ENCODE measurements around the gene CCN6. TPM values are rescaled to one million over a fixed set of nuclear protein-coding genes. Genes with fewer than 3 reads are reported as not detected.
A peak's percentile ranks its signal among the peaks of the same experiment; 100 is the strongest.

Gene CCN6
- total and polyA plus RNA-seq, 2 donors: 0.18 TPM; not detected in 1

DNA sequence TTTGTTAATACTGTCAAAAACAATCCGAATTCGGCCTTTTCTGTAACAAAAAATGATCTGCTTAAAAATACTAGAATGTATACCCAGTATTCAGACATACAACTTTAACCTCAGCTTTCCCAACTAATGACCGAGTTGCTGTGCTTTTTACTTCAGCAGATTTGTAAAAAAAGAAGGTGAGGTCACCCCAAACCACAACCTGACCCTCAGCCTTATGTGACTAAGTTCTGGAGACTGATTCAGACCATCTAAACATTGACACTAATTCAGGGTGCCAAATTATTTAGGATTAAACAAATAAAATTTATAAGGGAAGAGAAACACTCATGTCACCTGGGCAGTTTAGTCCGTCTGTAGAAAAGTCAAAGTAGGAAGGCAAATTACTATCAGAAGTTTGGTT lies 7.7 kb downstream of the CCN6 start:
- Histone ChIP-seq H3K4me1 (ENCODE audit: control insufficient read depth in 2 of 2, insufficient read depth in 2 of 2, low read length in 2 of 2) (no peaks in the 10 kb centered on the region), H3K9me3 (ENCODE audit: control insufficient read depth in 2 of 2, insufficient read depth in 1 of 2, low read length in 1 of 2) (no peaks in the 10 kb centered on the region), H3K27me3 (ENCODE audit: control insufficient read depth in 2 of 2, insufficient read depth in 1 of 2, low read length in 1 of 2) (no peaks in the 10 kb centered on the region), H3K27ac (ENCODE audit: low read depth in 1 of 2, low read length in 1 of 2) (no peak overlapping the region), H3K36me3 (ENCODE audit: control insufficient read depth in 2 of 2, insufficient read depth in 2 of 2, low read length in 1 of 2) (no peaks in the 10 kb centered on the region), H3K4me3 (ENCODE audit: low read length in 2 of 2) (no peak overlapping the region)
- 96% methylated on average over 4 of the region's 4 CpGs for WGBS
- no peak for DNase-seq (ENCODE audit: low read depth in 6 of 9, low spot score in 9 of 9)

DNA sequence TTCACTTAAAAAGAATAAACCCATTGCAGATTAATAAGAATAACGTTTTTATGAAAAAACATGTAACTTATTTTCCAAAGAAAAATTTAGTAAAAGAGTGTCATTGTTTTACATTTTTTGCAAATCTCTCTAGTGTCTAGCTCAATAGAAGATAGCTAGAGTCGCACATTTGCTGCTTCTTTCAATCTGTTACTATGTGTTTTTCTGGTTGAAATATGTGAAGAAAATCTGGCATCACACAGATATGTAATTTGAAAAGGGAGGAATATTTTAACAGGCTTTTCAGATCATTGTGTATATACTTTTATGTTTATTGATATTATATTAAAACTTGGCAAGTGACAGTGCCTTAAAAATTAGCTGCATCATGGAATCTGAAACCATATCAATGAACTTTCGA lies 9.1 kb downstream of the CCN6 start:
- Histone ChIP-seq H3K9me3 (ENCODE audit: control insufficient read depth in 2 of 2, insufficient read depth in 1 of 2, low read length in 1 of 2) (no peaks in the 10 kb centered on the region), H3K27ac (ENCODE audit: low read depth in 1 of 2, low read length in 1 of 2) (no peak overlapping the region), H3K36me3 (ENCODE audit: control insufficient read depth in 2 of 2, insufficient read depth in 2 of 2, low read length in 1 of 2) (no peaks in the 10 kb centered on the region), H3K4me3 (ENCODE audit: low read length in 2 of 2) (no peak overlapping the region), H3K27me3 (ENCODE audit: control insufficient read depth in 2 of 2, insufficient read depth in 1 of 2, low read length in 1 of 2) (no peaks in the 10 kb centered on the region), H3K4me1 (ENCODE audit: control insufficient read depth in 2 of 2, insufficient read depth in 2 of 2, low read length in 2 of 2) (no peaks in the 10 kb centered on the region)
- DNase-seq (ENCODE audit: low read depth in 6 of 9, low spot score in 9 of 9): no peak
- 94% methylated on average over 3 of the region's 3 CpGs for WGBS

DNA sequence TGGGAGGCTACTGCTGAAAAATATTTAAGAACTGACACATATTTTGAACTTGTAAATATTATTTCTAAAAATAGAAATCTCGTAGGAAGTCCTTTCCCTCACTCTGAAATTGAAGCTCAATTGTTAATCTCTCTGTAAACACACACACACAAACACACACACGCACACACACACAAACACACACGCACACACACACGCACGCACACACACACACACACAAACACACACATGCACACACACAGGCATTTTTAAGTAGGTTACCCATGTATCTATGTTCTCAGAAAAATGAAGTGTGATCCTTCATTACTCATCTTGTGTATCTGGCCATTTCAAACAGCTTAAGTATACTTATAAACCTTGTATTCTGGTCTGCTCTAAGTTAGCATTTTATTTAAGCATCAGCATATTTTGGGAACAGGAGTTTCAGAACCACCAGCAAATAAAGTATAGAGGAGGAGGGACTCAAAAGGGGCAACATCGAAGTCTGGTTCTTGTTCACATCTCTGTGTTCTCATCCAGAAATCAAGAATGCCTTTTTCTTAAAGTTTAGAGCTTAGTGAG lies 11.6 kb downstream of the CCN6 start:
- H3K9me3 ChIP-seq (ENCODE audit: control insufficient read depth in 2 of 2, insufficient read depth in 1 of 2, low read length in 1 of 2): no peaks in the 10 kb centered on the region
- H3K4me1 ChIP-seq (ENCODE audit: control insufficient read depth in 2 of 2, insufficient read depth in 2 of 2, low read length in 2 of 2): no peaks in the 10 kb centered on the region
- no peak for DNase-seq (ENCODE audit: low read depth in 6 of 9, low spot score in 9 of 9)
- H3K4me3 ChIP-seq (ENCODE audit: low read length in 2 of 2): no peak overlapping the region
- H3K27ac ChIP-seq (ENCODE audit: low read depth in 1 of 2, low read length in 1 of 2): no peak overlapping the region
- WGBS: 95% methylated on average over 6 of the region's 6 CpGs
- H3K36me3 ChIP-seq (ENCODE audit: control insufficient read depth in 2 of 2, insufficient read depth in 2 of 2, low read length in 1 of 2): no peaks in the 10 kb centered on the region
- no peaks in the 10 kb centered on the region for H3K27me3 ChIP-seq (ENCODE audit: control insufficient read depth in 2 of 2, insufficient read depth in 1 of 2, low read length in 1 of 2)

DNA sequence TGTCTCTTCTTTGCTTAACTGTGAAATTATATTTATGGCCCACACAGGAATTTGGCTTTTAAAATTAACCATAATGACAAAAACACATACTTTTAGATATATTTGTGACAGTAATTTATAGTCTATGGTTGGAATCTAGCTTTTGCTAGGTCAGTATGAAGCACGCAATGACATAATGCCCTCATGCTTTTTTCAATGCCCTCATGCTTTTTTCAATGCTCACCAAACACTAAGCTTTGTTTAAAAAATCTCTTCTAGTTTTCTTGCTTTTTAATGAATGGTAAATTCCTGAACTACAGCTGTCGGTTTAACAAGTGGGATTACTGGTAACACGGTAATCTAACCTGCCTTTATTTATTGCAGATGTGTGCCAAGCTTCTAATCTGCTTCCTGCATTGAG lies 12.7 kb downstream of the CCN6 start:
- Histone ChIP-seq H3K9me3 (ENCODE audit: control insufficient read depth in 2 of 2, insufficient read depth in 1 of 2, low read length in 1 of 2) (no peaks in the 10 kb centered on the region), H3K36me3 (ENCODE audit: control insufficient read depth in 2 of 2, insufficient read depth in 2 of 2, low read length in 1 of 2) (peaks cover 0 to 3% of the 10 kb centered on the region in 2 donors), H3K4me1 (ENCODE audit: control insufficient read depth in 2 of 2, insufficient read depth in 2 of 2, low read length in 2 of 2) (no peaks in the 10 kb centered on the region), H3K4me3 (ENCODE audit: low read length in 2 of 2) (no peak overlapping the region), H3K27ac (ENCODE audit: low read depth in 1 of 2, low read length in 1 of 2) (no peak overlapping the region), H3K27me3 (ENCODE audit: control insufficient read depth in 2 of 2, insufficient read depth in 1 of 2, low read length in 1 of 2) (no peaks in the 10 kb centered on the region)
- DNase-seq (ENCODE audit: low read depth in 6 of 9, low spot score in 9 of 9): no peak
- WGBS: 71% methylated on average over 3 of the region's 3 CpGs

DNA sequence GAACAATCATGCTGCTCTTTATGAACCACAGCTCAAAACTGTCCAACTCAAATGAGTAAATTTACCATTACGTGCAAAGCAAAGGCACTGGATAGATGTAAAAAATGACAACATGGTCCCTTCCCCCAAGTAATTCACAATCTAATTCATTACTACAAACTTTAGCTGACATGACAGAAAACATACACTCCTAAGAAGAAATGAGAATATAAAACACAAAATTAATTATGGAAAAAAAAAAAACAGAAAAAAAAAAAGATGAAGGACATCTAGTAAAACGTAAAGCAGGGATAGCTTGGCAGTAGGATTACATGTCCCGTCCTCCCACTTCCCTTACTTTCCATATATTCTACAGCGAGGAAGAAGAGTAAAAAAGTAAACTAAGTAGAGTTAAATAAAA lies 27.7 kb downstream of the CCN6 start:
- over 99% methylated on average over 4 of the region's 4 CpGs for WGBS
- Histone ChIP-seq H3K36me3 (ENCODE audit: control insufficient read depth in 2 of 2, insufficient read depth in 2 of 2, low read length in 1 of 2) (peaks cover 0 to 18% of the 10 kb centered on the region in 2 donors), H3K27me3 (ENCODE audit: control insufficient read depth in 2 of 2, insufficient read depth in 1 of 2, low read length in 1 of 2) (no peaks in the 10 kb centered on the region), H3K4me1 (ENCODE audit: control insufficient read depth in 2 of 2, insufficient read depth in 2 of 2, low read length in 2 of 2) (no peaks in the 10 kb centered on the region), H3K27ac (ENCODE audit: low read depth in 1 of 2, low read length in 1 of 2) (no peak overlapping the region), H3K9me3 (ENCODE audit: control insufficient read depth in 2 of 2, insufficient read depth in 1 of 2, low read length in 1 of 2) (no peaks in the 10 kb centered on the region), H3K4me3 (ENCODE audit: low read length in 2 of 2) (no peak overlapping the region)
- no peak for DNase-seq (ENCODE audit: low read depth in 6 of 9, low spot score in 9 of 9)

DNA sequence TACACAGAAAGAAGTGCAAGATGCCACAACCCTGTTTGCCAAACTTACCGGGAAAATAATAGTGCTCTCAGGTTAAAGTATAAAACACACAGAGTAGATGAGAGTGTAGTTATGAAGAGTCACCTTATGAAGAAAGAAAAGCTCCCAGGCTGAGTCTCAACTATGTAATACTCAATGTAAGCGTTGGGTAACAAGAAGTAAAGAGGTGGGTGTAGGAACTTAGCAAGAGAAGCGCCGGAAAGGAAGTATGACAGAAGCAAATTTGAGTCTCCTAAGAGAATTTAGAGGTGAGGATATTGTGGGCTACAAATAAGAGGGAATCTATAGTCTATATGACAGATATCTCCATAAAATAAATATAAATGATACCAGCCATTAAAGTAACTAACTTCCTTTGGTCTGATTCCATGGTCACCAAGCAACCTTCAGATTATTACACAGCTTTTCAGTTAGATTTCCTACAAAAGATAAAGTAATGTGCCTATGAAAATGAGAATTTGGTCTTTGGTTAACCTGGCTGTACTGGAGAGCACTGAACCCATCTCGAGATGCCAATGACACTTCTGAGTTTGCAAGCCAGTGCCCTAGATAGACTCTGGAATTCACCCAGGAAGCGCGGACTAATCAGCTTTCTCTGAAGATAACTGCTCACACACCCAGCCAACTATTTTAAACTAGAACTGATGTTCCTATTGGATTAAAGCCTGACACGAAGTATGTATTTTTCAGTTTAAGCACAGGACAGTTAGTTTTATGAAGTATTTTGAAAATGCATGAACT lies 31.6 kb downstream of the CCN6 start:
- peaks cover 0 to 3% of the 10 kb centered on the region in 2 donors for H3K4me1 ChIP-seq (ENCODE audit: control insufficient read depth in 2 of 2, insufficient read depth in 2 of 2, low read length in 2 of 2)
- no peak overlapping the region for H3K4me3 ChIP-seq (ENCODE audit: low read length in 2 of 2)
- no peaks in the 10 kb centered on the region for H3K9me3 ChIP-seq (ENCODE audit: control insufficient read depth in 2 of 2, insufficient read depth in 1 of 2, low read length in 1 of 2)
- WGBS: 95% methylated on average over 8 of the region's 8 CpGs
- H3K36me3 ChIP-seq (ENCODE audit: control insufficient read depth in 2 of 2, insufficient read depth in 2 of 2, low read length in 1 of 2): peaks cover 0 to 10% of the 10 kb centered on the region in 2 donors
- no peaks in the 10 kb centered on the region for H3K27me3 ChIP-seq (ENCODE audit: control insufficient read depth in 2 of 2, insufficient read depth in 1 of 2, low read length in 1 of 2)
- H3K27ac ChIP-seq (ENCODE audit: low read depth in 1 of 2, low read length in 1 of 2): no peak overlapping the region
- no peak for DNase-seq (ENCODE audit: low read depth in 6 of 9, low spot score in 9 of 9)

DNA sequence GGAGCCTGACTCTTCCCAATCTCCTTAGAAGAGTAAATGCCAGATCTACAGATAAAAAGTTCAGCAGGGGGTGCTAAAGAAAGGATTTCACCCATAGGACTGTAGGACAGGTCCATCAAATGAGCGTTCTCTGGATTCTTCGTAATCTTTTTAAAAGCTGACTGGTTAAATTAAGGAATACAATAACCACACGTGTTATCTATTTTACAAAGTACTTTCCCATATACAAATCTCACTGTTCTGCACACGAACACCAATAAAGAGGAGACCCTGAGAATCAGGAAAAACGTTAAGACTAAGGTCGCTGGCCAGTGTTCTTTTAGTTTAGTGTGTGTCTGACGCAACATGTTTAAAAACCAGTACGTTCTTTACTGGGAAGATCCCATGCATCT lies 32.8 kb downstream of the CCN6 start:
- peaks cover 0 to 5% of the 10 kb centered on the region in 2 donors for H3K36me3 ChIP-seq (ENCODE audit: control insufficient read depth in 2 of 2, insufficient read depth in 2 of 2, low read length in 1 of 2)
- peak in 4 of 9 donors; percentile 8 to 41 (median 24) for DNase-seq (ENCODE audit: low read depth in 6 of 9, low spot score in 9 of 9)
- H3K27ac ChIP-seq (ENCODE audit: low read depth in 1 of 2, low read length in 1 of 2): peak overlapping the region; percentile 6 to 73
- peak overlapping the region; percentile 69 to 86 for H3K4me3 ChIP-seq (ENCODE audit: low read length in 2 of 2)
- peaks cover 0 to 3% of the 10 kb centered on the region in 2 donors for H3K4me1 ChIP-seq (ENCODE audit: control insufficient read depth in 2 of 2, insufficient read depth in 2 of 2, low read length in 2 of 2)
- WGBS: under 1% methylated on average over 8 of the region's 8 CpGs
- no peaks in the 10 kb centered on the region for H3K9me3 ChIP-seq (ENCODE audit: control insufficient read depth in 2 of 2, insufficient read depth in 1 of 2, low read length in 1 of 2)
- no peaks in the 10 kb centered on the region for H3K27me3 ChIP-seq (ENCODE audit: control insufficient read depth in 2 of 2, insufficient read depth in 1 of 2, low read length in 1 of 2)

DNA sequence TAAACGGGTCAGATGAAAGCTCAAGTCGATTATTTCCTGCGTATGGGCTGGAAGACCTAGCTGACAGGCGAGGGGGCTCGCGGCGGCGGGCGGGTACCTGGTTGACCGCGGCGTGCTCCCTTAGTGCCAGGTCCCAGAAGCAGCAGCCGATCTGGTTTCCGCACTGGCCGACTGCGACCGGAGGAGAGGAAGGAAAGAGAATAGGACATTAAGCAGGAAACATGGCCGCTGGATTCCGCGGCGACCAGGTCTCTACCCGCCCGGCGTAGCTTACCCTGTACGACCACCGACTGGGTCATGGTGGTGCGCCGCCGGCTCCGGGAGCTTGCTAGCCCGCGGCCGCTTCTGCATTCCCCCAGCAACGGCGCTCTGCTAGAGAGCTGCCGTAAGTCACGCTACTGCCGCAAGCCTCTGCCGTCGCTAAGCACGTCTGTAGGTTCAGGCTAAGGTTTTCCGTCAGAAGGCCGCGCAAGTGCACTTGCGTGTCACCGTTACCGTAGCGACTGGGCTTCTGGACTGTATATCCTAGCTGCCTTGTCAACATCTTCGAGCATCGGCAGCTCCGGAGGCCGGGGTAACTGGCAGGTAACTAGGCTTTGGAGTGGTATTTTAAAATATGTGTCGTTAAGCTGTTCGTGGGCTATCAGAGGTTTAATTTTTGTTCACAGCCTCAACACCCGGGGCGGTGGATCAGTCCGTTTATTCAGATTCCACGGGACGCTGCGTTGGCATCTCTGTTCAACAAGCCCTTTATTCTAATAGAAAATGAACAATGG lies 33.4 kb downstream of the CCN6 start, which contains the start of the genes FAM229B and TUBE1:
FAM229B (plus strand) TSS at position 456 of the 776 bp plus-strand sequence. CDS start 11,693 bp downstream, outside the sequence.
TUBE1 (minus strand) TSS at position 347 of the 776 bp plus-strand sequence; CDS start at position 299, 48 bp downstream.
- DNase-seq (ENCODE audit: low read depth in 6 of 9, low spot score in 9 of 9): peak; percentile 80 to 96 (median 89)
- under 1% methylated on average over 60 of the region's 60 CpGs for WGBS
- Histone ChIP-seq H3K4me1 (ENCODE audit: control insufficient read depth in 2 of 2, insufficient read depth in 2 of 2, low read length in 2 of 2) (peaks cover 0 to 3% of the 10 kb centered on the region in 2 donors), H3K27ac (ENCODE audit: low read depth in 1 of 2, low read length in 1 of 2) (peak within 1 kb of the TSS; percentile 26 to 73), H3K36me3 (ENCODE audit: control insufficient read depth in 2 of 2, insufficient read depth in 2 of 2, low read length in 1 of 2) (peaks cover 0 to 5% of the 10 kb centered on the region in 2 donors), H3K27me3 (ENCODE audit: control insufficient read depth in 2 of 2, insufficient read depth in 1 of 2, low read length in 1 of 2) (no peaks in the 10 kb centered on the region), H3K4me3 (ENCODE audit: low read length in 2 of 2) (peak within 1 kb of the TSS; percentile 69 to 86), H3K9me3 (ENCODE audit: control insufficient read depth in 2 of 2, insufficient read depth in 1 of 2, low read length in 1 of 2) (no peaks in the 10 kb centered on the region)

DNA sequence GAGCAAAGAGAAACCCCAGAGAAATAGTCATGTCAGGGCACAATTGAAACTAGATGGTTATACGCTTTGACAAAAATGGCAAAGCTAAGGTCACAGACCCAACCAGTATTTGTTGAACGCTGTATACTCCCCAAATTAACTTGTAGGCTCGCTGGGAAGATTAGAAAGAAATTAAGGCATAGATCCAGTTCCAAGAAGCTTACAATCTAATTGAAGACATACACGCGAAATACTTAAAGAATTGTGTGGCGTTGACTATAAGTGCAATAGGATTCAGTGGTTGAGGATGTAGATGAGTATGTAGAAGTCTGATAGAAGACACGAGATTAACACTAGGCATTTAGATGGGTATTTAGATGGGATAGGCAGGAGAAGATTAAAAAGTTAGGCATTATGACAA lies 34.0 kb downstream of the CCN6 start:
- Histone ChIP-seq H3K4me3 (ENCODE audit: low read length in 2 of 2) (peak overlapping the region; percentile 69 to 86), H3K27me3 (ENCODE audit: control insufficient read depth in 2 of 2, insufficient read depth in 1 of 2, low read length in 1 of 2) (no peaks in the 10 kb centered on the region), H3K9me3 (ENCODE audit: control insufficient read depth in 2 of 2, insufficient read depth in 1 of 2, low read length in 1 of 2) (no peaks in the 10 kb centered on the region), H3K36me3 (ENCODE audit: control insufficient read depth in 2 of 2, insufficient read depth in 2 of 2, low read length in 1 of 2) (peaks cover 0 to 5% of the 10 kb centered on the region in 2 donors), H3K4me1 (ENCODE audit: control insufficient read depth in 2 of 2, insufficient read depth in 2 of 2, low read length in 2 of 2) (peaks cover 0 to 3% of the 10 kb centered on the region in 2 donors), H3K27ac (ENCODE audit: low read depth in 1 of 2, low read length in 1 of 2) (peak overlapping the region; percentile 26 to 73)
- WGBS: 34% methylated on average over 7 of the region's 7 CpGs
- DNase-seq (ENCODE audit: low read depth in 6 of 9, low spot score in 9 of 9): no peak

All from thymus (tissue), 11 donors.